Esophagus squamous epithelium (tissue), 5 donors: ENCODE measurements around the gene ZNF813. TPM values are rescaled to one million over a fixed set of nuclear protein-coding genes. Genes with fewer than 3 reads are reported as not detected.
"Not testable (repeated sequence)": the region's sequence is repeated elsewhere in the genome, so short reads cannot be mapped to it uniquely, and the experiment has no call there.

ENCODE experiments used
- DNase-seq: peaks from one replicate; lab custom pipeline; 2025; lab: John Stamatoyannopoulos, UW
- H3K27ac ChIP-seq, 4 donors: fragments of 200-600 bp; sonication (generic); one replicate each; pipeline ENCODE4 v1.5.1; 2016 to 2019; ENCODE audit warnings: mild to moderate bottlenecking in 1 of 4
- H3K27me3 ChIP-seq, 4 donors: fragments of 200-600 bp; sonication (generic); 1 replicate in 3 of 4; 2 replicates in 1 of 4; pipeline versions ENCODE4 v1.5.1 to v1.6.0; 2017 to 2021; ENCODE audit warnings: antibody characterized with exemption in 1 of 4
- H3K36me3 ChIP-seq, 3 donors: fragments of 200-600 bp; sonication (generic); one replicate each; pipeline ENCODE4 v1.5.1; 2016 to 2019
- H3K4me1 ChIP-seq, 3 donors: fragments of 200-600 bp; sonication (generic); one replicate each; pipeline ENCODE4 v1.5.1; 2017 to 2019
- H3K4me3 ChIP-seq, 4 donors: fragments of 200-600 bp; sonication (generic); 1 replicate in 3 of 4; 2 replicates in 1 of 4; pipeline ENCODE4 v1.5.1; 2016 to 2019; ENCODE audit warnings: mild to moderate bottlenecking in 2 of 4, moderate library complexity in 1 of 4
- H3K9me3 ChIP-seq, 3 donors: fragments of 200-600 bp; sonication (generic); one replicate each; pipeline ENCODE4 v1.5.1; 2016 to 2019
- CTCF ChIP-seq, 6 experiments: fragments of 450-650 bp in 4 of 6; fragments of 200-600 bp in 2 of 6; sonication (generic) in 2 of 6; IDR thresholded peaks; one replicate each; pipeline ENCODE4 v1.5.1; 2016 to 2019; ENCODE audit warnings: antibody characterized with exemption in 6 of 6, mild to moderate bottlenecking in 4 of 6, moderate library complexity in 4 of 6
- POLR2A ChIP-seq, 4 donors: fragments of 450-650 bp; IDR thresholded peaks; one replicate each; pipeline ENCODE4 v1.6.1; 2017; ENCODE audit warnings: antibody characterized with exemption in 4 of 4, mild to moderate bottlenecking in 4 of 4, moderate library complexity in 3 of 4
- WGBS, 2 donors: methylation state at CpG; one replicate each; pipeline ENCODE4 v1.1.5; 2018; 5-methylcytosine and 5-hydroxymethylcytosine counted together
- intact Hi-C: fragments of 100-400 bp; cut with DNase I; formaldehyde crosslinking; loops from one replicate; pipeline ENCODE4 v1.15.0; 2022
- total RNA-seq, 4 donors: library from RNA; depleted of rRNA; stranded (reverse); fragments of >200 nt; gene quantifications; one replicate each; pipeline ENCODE4 v1.1.0, GENCODE V29; 2016
- donor health status: DM: yes; HTN: yes; CAD: no.

Gene ZNF813
- total RNA-seq, 4 donors from 2014 or later, result 1.2 to 3.2 (median 2.5) TPM

- H3K9me3 ChIP-seq, H3K4me1 ChIP-seq, H3K36me3 ChIP-seq, intact Hi-C loops, H3K27me3 ChIP-seq, DNase-seq: not testable (repeated sequence)
- Histone ChIP-seq H3K4me3 (peak overlapping the region in 1 of 4 donors; percentile 23), H3K27ac (peak overlapping the region in 1 of 4 donors; percentile 73)
- WGBS, 2 donors, result 13 to 40% methylated on average over 1 to 3 of the region's 14 CpGs
Observed at GRCh38 chr19:53503671-53504364, 36.3 kb downstream of the ZNF813 start.

GRCh38 chr19:53504365-53504703 is 36.8 kb downstream of the ZNF813 start:
- Histone ChIP-seq H3K4me3 (peak overlapping the region in 2 of 4 donors; percentile 10 to 23), H3K27ac (peak overlapping the region in 2 of 4 donors; percentile 42 to 73)
- H3K9me3 ChIP-seq, H3K36me3 ChIP-seq, intact Hi-C loops, DNase-seq, H3K4me1 ChIP-seq, H3K27me3 ChIP-seq: not testable (repeated sequence)
- WGBS, 2 donors, result 14 to 16% methylated on average over 10 to 13 of the region's 13 CpGs

- peak overlapping the region in 2 of 4 donors; percentile 10 to 23 for H3K4me3 ChIP-seq
- WGBS, 2 donors, result 39 to 52% methylated on average over 7 of the region's 7 CpGs
- H3K4me1 ChIP-seq, result peaks cover 0 to 6% (median 0%) of the 10 kb centered on the region in 3 donors
- no peak for DNase-seq
- H3K36me3 ChIP-seq, result no peaks in the 10 kb centered on the region
- intact Hi-C loops, result no loop called here
- peaks cover 0 to 6% (median 0%) of the 10 kb centered on the region in 3 donors for H3K9me3 ChIP-seq
- peak overlapping the region in 3 of 4 donors; percentile 31 to 73 (median 42) for H3K27ac ChIP-seq
- TF ChIP-seq POLR2A (IDR thresholded peaks at IDR 0.05) (no peak), CTCF (IDR thresholded peaks at IDR 0.05) (no peak)
- no peaks in the 10 kb centered on the region for H3K27me3 ChIP-seq
Observed at GRCh38 chr19:53504885-53505284, 37.4 kb downstream of the ZNF813 start.

GRCh38 chr19:53506728-53507127 is 39.2 kb downstream of the ZNF813 start:
- H3K27ac ChIP-seq, result no peak overlapping the region
- TF ChIP-seq CTCF (IDR thresholded peaks at IDR 0.05), result no peak
- TF ChIP-seq POLR2A (IDR thresholded peaks at IDR 0.05), result no peak
- 59 to 61% methylated on average over 6 of the region's 8 CpGs for WGBS, 2 donors
- no peaks in the 10 kb centered on the region for H3K27me3 ChIP-seq
- peaks cover 0 to 6% (median 0%) of the 10 kb centered on the region in 3 donors for H3K9me3 ChIP-seq
- DNase-seq, result no peak
- no peak overlapping the region for H3K4me3 ChIP-seq
- intact Hi-C loops, result no loop called here
- H3K4me1 ChIP-seq, result peaks cover 0 to 6% (median 0%) of the 10 kb centered on the region in 3 donors
- H3K36me3 ChIP-seq, result no peaks in the 10 kb centered on the region

GRCh38 chr19:53507523-53508442 is 40.2 kb downstream of the ZNF813 start:
- H3K9me3 ChIP-seq, result peaks cover 0 to 6% (median 0%) of the 10 kb centered on the region in 3 donors
- H3K27me3 ChIP-seq, result no peaks in the 10 kb centered on the region
- TF ChIP-seq CTCF (IDR thresholded peaks at IDR 0.05) (no peak), POLR2A (IDR thresholded peaks at IDR 0.05) (no peak)
- H3K27ac ChIP-seq, result no peak overlapping the region
- intact Hi-C loops, result no loop called here
- WGBS, 2 donors, result 67 to 77% methylated on average over 13 to 17 of the region's 17 CpGs
- peaks cover 0 to 6% (median 0%) of the 10 kb centered on the region in 3 donors for H3K4me1 ChIP-seq
- H3K4me3 ChIP-seq, result no peak overlapping the region
- DNase-seq, result no peak
- H3K36me3 ChIP-seq, result no peaks in the 10 kb centered on the region

GRCh38 chr19:53509443-53509842 is 41.9 kb downstream of the ZNF813 start:
- TF ChIP-seq CTCF (IDR thresholded peaks at IDR 0.05), result no peak
- TF ChIP-seq POLR2A (IDR thresholded peaks at IDR 0.05), result no peak
- DNase-seq, result no peak
- H3K4me3 ChIP-seq, result no peak overlapping the region
- intact Hi-C loops, result no loop called here
- H3K27me3 ChIP-seq, result no peaks in the 10 kb centered on the region
- peaks cover 0 to 6% (median 0%) of the 10 kb centered on the region in 3 donors for H3K4me1 ChIP-seq
- H3K27ac ChIP-seq, result no peak overlapping the region
- 44 to 67% methylated on average over 2 to 3 of the region's 3 CpGs for WGBS, 2 donors
- no peaks in the 10 kb centered on the region for H3K36me3 ChIP-seq
- H3K9me3 ChIP-seq, result peaks cover 0 to 6% (median 0%) of the 10 kb centered on the region in 3 donors
